GM12878 (cell line): ENCODE results near the gene CBX7. TPM values are rescaled to one million over a fixed set of nuclear protein-coding genes. Genes with fewer than 3 reads are reported as not detected.

Source experiments
- BCLAF1 ChIP-seq: fragments of 450-650 bp; IDR thresholded peaks from 2 replicates; pipeline ENCODE4 v1.6.1; 2017; ENCODE audit warnings: antibody characterized with exemption, mild to moderate bottlenecking, moderate library complexity
- CHD1 ChIP-seq: IDR thresholded peaks from 2 replicates; pipeline ENCODE4 v1.6.1; 2012; ENCODE audit warnings: low read depth, low read length, improper control_type of control experiment
- CHD4 ChIP-seq: fragments of 200-600 bp; sonication (generic); IDR thresholded peaks from 2 replicates; pipeline ENCODE4 v1.6.1; 2016; ENCODE audit warnings: mild to moderate bottlenecking
- CREM ChIP-seq: IDR thresholded peaks from 2 replicates; pipeline ENCODE4 v1.6.1; 2014; ENCODE audit warnings: antibody characterized with exemption, low read depth
- DPF2 ChIP-seq: fragments of 450-650 bp; IDR thresholded peaks from 2 replicates; pipeline ENCODE4 v1.6.1; 2017; ENCODE audit warnings: mild to moderate bottlenecking
- E4F1 ChIP-seq: fragments of 450-650 bp; IDR thresholded peaks from 2 replicates; pipeline ENCODE4 v1.6.1; 2018; ENCODE audit warnings: borderline replicate concordance, mild to moderate bottlenecking; ENCODE audit not compliant: partially characterized antibody
- IRF3 ChIP-seq: fragments of 450-650 bp; IDR thresholded peaks from 2 replicates; pipeline ENCODE4 v1.6.1; 2014; ENCODE audit warnings: mild to moderate bottlenecking
- IRF4 ChIP-seq: IDR thresholded peaks from 2 replicates; pipeline ENCODE4 v1.6.1; 2011; ENCODE audit warnings: low read depth, low read length
- KLF5 ChIP-seq: fragments of 450-650 bp; IDR thresholded peaks from 2 replicates; pipeline ENCODE4 v1.6.1; 2014; ENCODE audit warnings: mild to moderate bottlenecking; ENCODE audit not compliant: partially characterized antibody
- MTA2 ChIP-seq: fragments of 450-650 bp; IDR thresholded peaks from 2 replicates; pipeline ENCODE4 v1.6.1; 2016; ENCODE audit warnings: low read depth, mild to moderate bottlenecking, moderate library complexity
- MTA3 ChIP-seq: IDR thresholded peaks from 2 replicates; pipeline ENCODE4 v1.6.1; 2012; ENCODE audit warnings: low read length, inconsistent platforms, borderline replicate concordance
- NFIC ChIP-seq: IDR thresholded peaks from 2 replicates; pipeline ENCODE4 v1.6.1; 2012; ENCODE audit warnings: low read depth, mild to moderate bottlenecking, inconsistent platforms, low read length, moderate library complexity
- NFYB ChIP-seq: IDR thresholded peaks from 2 replicates; pipeline ENCODE4 v1.6.1; 2011; ENCODE audit warnings: low read depth, mild to moderate bottlenecking, low read length, improper control_type of control experiment, moderate library complexity; ENCODE audit not compliant: insufficient read depth
- RAD21 ChIP-seq: IDR thresholded peaks from 2 replicates; pipeline ENCODE4 v1.6.1; 2011; ENCODE audit warnings: mild to moderate bottlenecking, low read depth, low read length, moderate library complexity; ENCODE audit not compliant: insufficient read depth
- RUNX3 ChIP-seq: IDR thresholded peaks from 2 replicates; pipeline ENCODE4 v1.6.1; 2012; ENCODE audit warnings: low read length, inconsistent platforms
- SIN3A ChIP-seq: IDR thresholded peaks from 2 replicates; pipeline ENCODE4 v1.6.1; 2012; ENCODE audit warnings: low read depth, low read length, improper control_type of control experiment
- SIX5 ChIP-seq: IDR thresholded peaks from 2 replicates; pipeline ENCODE4 v1.6.1; 2011; ENCODE audit warnings: mild to moderate bottlenecking, low read depth, low read length, moderate library complexity; ENCODE audit not compliant: severe bottlenecking
- STAT1 ChIP-seq: fragments of 450-650 bp; conservative IDR thresholded peaks from 2 replicates; pipeline ENCODE4 v1.6.1; 2014; ENCODE audit warnings: antibody characterized with exemption, mild to moderate bottlenecking
- ZBTB4 ChIP-seq: fragments of 450-650 bp; formaldehyde crosslinking; IDR thresholded peaks from 2 replicates; pipeline ENCODE4 v1.4.0; 2022; ENCODE audit warnings: mild to moderate bottlenecking, moderate library complexity
- ZNF217 ChIP-seq: fragments of 450-650 bp; IDR thresholded peaks from 2 replicates; pipeline ENCODE4 v1.6.1; 2017; ENCODE audit warnings: antibody characterized with exemption, mild to moderate bottlenecking
- ZNF274 ChIP-seq: IDR thresholded peaks from one replicate; pipeline ENCODE4 v1.8.0; 2011; ENCODE audit not compliant: insufficient read length, insufficient read depth
- polyA plus RNA-seq, 11 experiments: library from polyadenylated mRNA; depleted of rRNA in 4 of 11; unstranded in 6 of 11; stranded (reverse) in 5 of 11; fragments of >200 nt; fragmentation: Nextera tagmentation in 4 of 11; fragmentation: Illumina TruSeq in 1 of 11; extraction: Ambion mirVana in 4 of 11; extraction: Trizol in 1 of 11; gene quantifications; 1 replicate in 1 of 11; 2 replicates in 10 of 11; pipeline versions ENCODE4 v1.2.1 to v1.2.3, GENCODE V29; 2011 to 2016; ENCODE audit warnings: inconsistent platforms in 2 of 11, missing spikeins in 2 of 11, low read depth in 1 of 11
- total RNA-seq, 4 experiments: library from RNA; depleted of rRNA in 3 of 4; stranded (reverse); fragments of >200 nt in 3 of 4; fragmentation: Illumina TruSeq in 1 of 4; extraction: Trizol in 1 of 4; gene quantifications; 2 replicates each; pipeline versions ENCODE4 v1.2.1 to v1.2.3, GENCODE V29; 2013 to 2021

Gene CBX7
- total and polyA plus RNA-seq, 10 of the 15 experiments (the other 5 are each of a cell fraction or from before 2014, with no cell fraction given), result 0.18 to 17.2 (median 5.6) TPM

GRCh38 chr22:39097098-39098020, 55.1 kb downstream of the CBX7 start, which contains the start of gene APOBEC3H (continued):
- no peak for TF ChIP-seq ZBTB4 (CRISPR knock-in tag)
- TF ChIP-seq SIN3A, result no peak
- no peak for TF ChIP-seq IRF4
- TF ChIP-seq CREM, result peak; percentile 48; the same call in 1 of the 2 replicates
- no peak for TF ChIP-seq CHD4
- no peak for TF ChIP-seq SIX5
- TF ChIP-seq ZNF274, result no peak
- TF ChIP-seq NFYB, result no peak
- no peak for TF ChIP-seq RAD21
- no peak for TF ChIP-seq BCLAF1
- no peak for TF ChIP-seq STAT1
- TF ChIP-seq E4F1, result no peak
- no peak for TF ChIP-seq ZNF217
- 0 out of 2 replicates have a peak, but pooled peaks have one; percentile 37 for TF ChIP-seq NFIC
- TF ChIP-seq MTA2, result peak; percentile 53
- no peak for TF ChIP-seq CHD1
- peak; percentile 85 for TF ChIP-seq DPF2
- TF ChIP-seq KLF5, result no peak
- peak; percentile 78 for TF ChIP-seq RUNX3
- no peak for TF ChIP-seq IRF3
- 0 out of 2 replicates have a peak, but pooled peaks have one; percentile 30 for TF ChIP-seq MTA3
